KMS-11 (cell line): ENCODE data around the gene CECR2.

Experiments
- H2AFZ ChIP-seq: fragments of 200-600 bp; sonication (generic); 2 replicates; pipeline ENCODE4 v1.6.1; 2016; ENCODE audit warnings: antibody characterized with exemption, mixed run types, low read depth
- H3K27ac ChIP-seq: fragments of 200-600 bp; sonication (generic); 2 replicates; pipeline ENCODE4 v1.6.1; 2016; ENCODE audit warnings: mild to moderate bottlenecking, mixed run types
- H3K27me3 ChIP-seq: fragments of 200-600 bp; sonication (generic); 2 replicates; pipeline ENCODE4 v1.6.1; 2017; ENCODE audit warnings: mild to moderate bottlenecking, low read depth, mixed run types, moderate library complexity; ENCODE audit not compliant: insufficient read depth
- H3K36me3 ChIP-seq: fragments of 200-600 bp; sonication (generic); 2 replicates; pipeline ENCODE4 v1.6.1; 2017; ENCODE audit warnings: mild to moderate bottlenecking, mixed run types; ENCODE audit not compliant: insufficient read depth
- H3K4me1 ChIP-seq: fragments of 200-600 bp; sonication (generic); 2 replicates; pipeline ENCODE4 v1.6.1; 2016; ENCODE audit warnings: mild to moderate bottlenecking, low read depth, mixed run types; ENCODE audit not compliant: poor library complexity, severe bottlenecking
- H3K4me2 ChIP-seq: fragments of 200-600 bp; sonication (generic); 2 replicates; pipeline ENCODE4 v1.7.0; 2016; ENCODE audit warnings: mild to moderate bottlenecking, mixed run types
- H3K4me3 ChIP-seq: fragments of 200-600 bp; sonication (generic); IDR thresholded peaks from 2 replicates; pipeline ENCODE4 v1.6.1; 2017; ENCODE audit warnings: low read depth, low read length, mixed read lengths; ENCODE audit not compliant: insufficient read depth
- H3K79me2 ChIP-seq: fragments of 200-600 bp; sonication (generic); 2 replicates; pipeline ENCODE4 v1.6.1; 2016; ENCODE audit warnings: low read depth, mixed run types; ENCODE audit not compliant: insufficient read depth
- H3K9ac ChIP-seq: fragments of 200-600 bp; sonication (generic); 2 replicates; pipeline ENCODE4 v1.6.1; 2016; ENCODE audit warnings: mild to moderate bottlenecking, mixed run types
- H4K20me1 ChIP-seq: fragments of 200-600 bp; sonication (generic); 2 replicates; pipeline ENCODE4 v1.6.1; 2016; ENCODE audit warnings: mild to moderate bottlenecking, mixed run types; ENCODE audit not compliant: insufficient read depth
- TF ChIP-seq, protein P1 (sequence below): fragments of 200-600 bp; sonication (generic); conservative IDR thresholded peaks from 2 replicates; pipeline ENCODE4 v1.6.1; 2017; ENCODE audit warnings: low read depth, mild to moderate bottlenecking, antibody characterized with exemption, low read length, moderate library complexity, mixed read lengths

CECR2 gene

DNA sequence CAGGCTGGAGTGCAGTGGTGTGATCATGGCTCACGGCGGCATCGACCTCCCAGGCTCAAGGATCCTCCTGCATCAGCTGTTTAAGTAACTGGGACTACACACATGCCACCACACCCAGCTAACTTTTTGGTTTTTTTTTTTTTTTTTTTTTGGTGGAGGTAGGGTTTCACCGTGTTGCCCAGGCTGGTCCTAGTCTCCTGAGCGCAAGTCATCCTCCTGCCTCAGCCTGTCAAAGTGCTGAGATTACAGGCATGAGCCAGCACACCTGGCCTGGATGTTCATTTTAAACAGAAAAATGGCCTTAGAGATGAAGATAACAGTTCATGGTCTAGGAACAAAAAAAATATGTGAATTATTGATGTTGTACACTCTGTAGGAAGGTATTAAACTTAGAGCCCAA lies 180.4 kb downstream of the CECR2 start:
- TF ChIP-seq, protein P1, sequence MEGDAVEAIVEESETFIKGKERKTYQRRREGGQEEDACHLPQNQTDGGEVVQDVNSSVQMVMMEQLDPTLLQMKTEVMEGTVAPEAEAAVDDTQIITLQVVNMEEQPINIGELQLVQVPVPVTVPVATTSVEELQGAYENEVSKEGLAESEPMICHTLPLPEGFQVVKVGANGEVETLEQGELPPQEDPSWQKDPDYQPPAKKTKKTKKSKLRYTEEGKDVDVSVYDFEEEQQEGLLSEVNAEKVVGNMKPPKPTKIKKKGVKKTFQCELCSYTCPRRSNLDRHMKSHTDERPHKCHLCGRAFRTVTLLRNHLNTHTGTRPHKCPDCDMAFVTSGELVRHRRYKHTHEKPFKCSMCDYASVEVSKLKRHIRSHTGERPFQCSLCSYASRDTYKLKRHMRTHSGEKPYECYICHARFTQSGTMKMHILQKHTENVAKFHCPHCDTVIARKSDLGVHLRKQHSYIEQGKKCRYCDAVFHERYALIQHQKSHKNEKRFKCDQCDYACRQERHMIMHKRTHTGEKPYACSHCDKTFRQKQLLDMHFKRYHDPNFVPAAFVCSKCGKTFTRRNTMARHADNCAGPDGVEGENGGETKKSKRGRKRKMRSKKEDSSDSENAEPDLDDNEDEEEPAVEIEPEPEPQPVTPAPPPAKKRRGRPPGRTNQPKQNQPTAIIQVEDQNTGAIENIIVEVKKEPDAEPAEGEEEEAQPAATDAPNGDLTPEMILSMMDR, result no peak
- Histone ChIP-seq H2AFZ (no peak overlapping the region), H3K27ac (no peak overlapping the region), H3K27me3 (no peaks in the 10 kb centered on the region), H4K20me1 (no peaks in the 10 kb centered on the region), H3K9ac (no peak overlapping the region), H3K79me2 (no peaks in the 10 kb centered on the region), H3K4me1 (no peaks in the 10 kb centered on the region), H3K36me3 (no peaks in the 10 kb centered on the region), H3K4me3 (no peak overlapping the region), H3K4me2 (no peak overlapping the region)

DNA sequence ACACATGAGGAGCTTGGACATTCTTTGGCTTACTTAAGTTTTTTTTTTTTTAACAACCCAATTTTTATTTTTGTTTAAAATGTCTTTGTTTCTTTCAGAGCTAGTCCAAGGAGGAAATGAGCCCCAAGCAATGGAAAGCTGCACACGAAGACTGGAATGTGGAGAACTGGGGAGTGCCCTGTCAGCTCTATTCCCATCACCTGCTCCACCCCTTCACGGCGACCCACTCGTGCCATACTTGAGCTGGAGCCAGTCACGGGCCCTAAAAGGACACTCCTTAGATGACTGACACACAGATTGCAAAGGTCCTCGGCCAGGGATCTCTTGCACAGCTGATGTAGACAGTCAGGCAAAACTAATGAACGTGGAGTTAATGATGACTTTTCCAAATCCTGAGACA lies 183.5 kb downstream of the CECR2 start:
- Histone ChIP-seq H3K4me2 (no peak overlapping the region), H3K9ac (no peak overlapping the region), H3K4me1 (no peaks in the 10 kb centered on the region), H3K27ac (no peak overlapping the region), H2AFZ (no peak overlapping the region), H3K4me3 (no peak overlapping the region), H3K27me3 (no peaks in the 10 kb centered on the region), H4K20me1 (no peaks in the 10 kb centered on the region), H3K36me3 (no peaks in the 10 kb centered on the region), H3K79me2 (no peaks in the 10 kb centered on the region)
- TF ChIP-seq, protein P1, result no peak

DNA sequence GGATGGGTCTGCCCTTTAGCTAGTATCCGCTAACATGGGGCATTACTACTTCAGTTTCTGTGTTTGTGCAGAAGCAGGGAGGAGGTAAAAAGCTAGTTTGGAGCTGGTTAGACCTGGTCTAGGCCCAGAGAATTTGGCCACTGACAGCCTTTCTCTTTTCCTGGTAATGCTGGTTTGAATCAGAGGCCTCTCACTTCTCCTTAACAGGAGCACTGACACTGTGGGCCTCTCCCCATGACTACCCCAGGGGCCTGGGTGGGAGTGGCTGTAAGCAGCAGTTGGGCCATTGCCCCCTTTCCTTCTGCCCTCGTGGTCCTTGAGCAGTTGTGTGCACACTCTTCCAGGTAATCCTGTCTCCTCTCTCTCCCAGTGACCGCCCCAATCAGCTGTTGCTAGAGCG lies 185.6 kb downstream of the CECR2 start:
- Histone ChIP-seq H2AFZ (no peak overlapping the region), H3K79me2 (no peaks in the 10 kb centered on the region), H3K27ac (no peak overlapping the region), H3K4me1 (no peaks in the 10 kb centered on the region), H3K9ac (no peak overlapping the region), H3K27me3 (no peaks in the 10 kb centered on the region), H4K20me1 (no peaks in the 10 kb centered on the region), H3K36me3 (no peaks in the 10 kb centered on the region), H3K4me2 (no peak overlapping the region), H3K4me3 (no peak overlapping the region)
- TF ChIP-seq, protein P1, result no peak

DNA sequence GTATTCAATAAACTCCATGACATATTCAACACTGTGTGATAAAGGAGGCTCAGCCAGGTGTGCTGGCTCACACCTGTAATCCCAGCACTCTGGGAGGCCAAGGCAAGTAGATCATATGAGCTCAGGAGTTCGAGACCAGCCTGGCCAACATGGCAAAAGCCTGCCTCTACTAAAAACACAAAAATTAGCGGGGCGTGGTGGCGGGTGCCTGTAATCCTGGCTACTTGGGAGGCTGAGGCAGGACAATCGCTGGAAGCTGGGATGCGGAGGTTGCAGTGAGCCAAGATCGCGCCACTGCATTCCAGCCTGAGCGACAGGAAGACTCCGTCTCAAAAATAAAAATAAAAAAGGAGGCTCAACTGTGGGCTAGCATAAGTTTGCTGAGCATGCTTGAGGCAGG lies 189.9 kb downstream of the CECR2 start:
- no peak overlapping the region for H3K4me3 ChIP-seq
- no peak overlapping the region for H2AFZ ChIP-seq
- H3K4me2 ChIP-seq, result no peak overlapping the region
- H3K9ac ChIP-seq, result no peak overlapping the region
- no peaks in the 10 kb centered on the region for H3K36me3 ChIP-seq
- TF ChIP-seq, protein P1, result no peak
- H3K27ac ChIP-seq, result no peak overlapping the region
- no peaks in the 10 kb centered on the region for H3K27me3 ChIP-seq
- no peaks in the 10 kb centered on the region for H4K20me1 ChIP-seq
- no peaks in the 10 kb centered on the region for H3K79me2 ChIP-seq
- no peaks in the 10 kb centered on the region for H3K4me1 ChIP-seq
